Activated naive CD4-positive, alpha-beta T cell treated with anti-CD3 and anti-CD28 coated beads, Interleukin-2, amount 50 U/mL, for 16 hours (primary cell): Measurements from ENCODE around the gene IER5.
A peak's percentile ranks its signal among the peaks of the same experiment; 100 is the strongest.

Experiments
- DNase-seq: peaks from one replicate; pipeline ENCODE4 v3.0.0-alpha.2; 2020

IER5 gene

GRCh38 chr1:181116819-181117390 lies 28.4 kb downstream of the IER5 start:
- no peak for DNase-seq

GRCh38 chr1:181117648-181118449 lies 29.3 kb downstream of the IER5 start:
- DNase-seq = no peak

DNA sequence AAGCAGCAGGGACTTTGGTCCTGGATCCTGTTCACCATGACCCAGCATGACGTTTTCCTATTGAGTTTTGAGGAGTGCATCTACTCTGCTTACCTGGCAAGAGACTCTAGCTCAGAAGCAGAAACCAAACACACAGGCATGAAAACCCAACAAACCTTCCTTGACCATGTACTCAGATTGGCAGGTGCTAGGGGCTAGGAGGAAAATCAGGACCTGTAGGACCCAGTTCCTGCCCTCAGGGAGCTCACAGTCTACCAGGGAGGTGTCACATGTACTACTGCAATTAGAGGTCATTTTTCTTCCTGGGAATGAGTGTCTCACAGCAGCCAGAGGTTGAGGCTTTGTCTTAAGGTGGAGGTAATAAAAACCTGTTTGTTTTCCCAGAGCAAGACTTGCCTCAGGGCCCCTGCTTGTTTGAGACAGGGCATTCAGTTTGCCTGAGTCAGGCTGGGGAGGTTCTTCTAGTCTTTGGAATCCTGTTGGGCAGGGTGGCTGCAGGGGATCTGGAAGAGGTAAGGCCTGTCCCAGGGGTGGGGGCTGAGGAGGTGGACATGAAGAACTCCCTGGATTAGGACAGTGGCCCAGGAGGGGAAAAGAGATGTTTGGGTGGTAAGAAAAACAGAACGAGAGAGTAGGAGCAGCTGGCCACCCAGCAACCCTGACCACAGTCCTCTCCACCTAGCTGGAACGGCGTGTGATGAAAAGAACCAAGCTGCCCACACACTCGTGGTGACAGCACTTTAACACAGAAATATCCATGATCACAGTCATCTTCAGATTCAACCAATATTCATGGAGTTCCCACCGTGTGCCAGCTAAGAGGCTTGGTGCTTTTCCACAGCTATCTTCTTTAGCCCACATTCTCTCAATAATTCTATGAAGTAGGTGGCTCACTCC lies 30.8 kb downstream of the IER5 start:
- no peak for DNase-seq

DNA sequence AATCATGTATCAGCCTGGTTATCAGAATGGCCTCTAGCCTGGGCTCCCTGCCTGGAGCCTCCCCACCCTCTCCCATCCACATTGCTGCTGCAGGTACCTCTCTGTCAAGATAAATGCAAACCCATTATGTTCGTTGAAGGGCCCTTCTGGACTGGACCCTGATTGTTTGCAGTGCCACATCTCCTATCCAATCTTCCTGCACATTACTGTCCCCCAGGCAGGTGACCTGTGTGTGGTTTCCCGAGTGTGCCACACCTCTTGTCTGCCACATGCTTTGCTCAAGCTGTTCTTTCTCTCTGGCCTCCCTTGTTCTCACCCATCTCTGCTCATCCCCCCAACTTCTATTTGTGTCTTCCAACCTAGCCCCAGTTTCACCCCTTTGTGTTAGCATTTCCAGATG lies 32.4 kb downstream of the IER5 start:
- no peak for DNase-seq

- no peak for DNase-seq
Observed at GRCh38 chr1:181121498-181121897, 33.0 kb downstream of the IER5 start.

DNA sequence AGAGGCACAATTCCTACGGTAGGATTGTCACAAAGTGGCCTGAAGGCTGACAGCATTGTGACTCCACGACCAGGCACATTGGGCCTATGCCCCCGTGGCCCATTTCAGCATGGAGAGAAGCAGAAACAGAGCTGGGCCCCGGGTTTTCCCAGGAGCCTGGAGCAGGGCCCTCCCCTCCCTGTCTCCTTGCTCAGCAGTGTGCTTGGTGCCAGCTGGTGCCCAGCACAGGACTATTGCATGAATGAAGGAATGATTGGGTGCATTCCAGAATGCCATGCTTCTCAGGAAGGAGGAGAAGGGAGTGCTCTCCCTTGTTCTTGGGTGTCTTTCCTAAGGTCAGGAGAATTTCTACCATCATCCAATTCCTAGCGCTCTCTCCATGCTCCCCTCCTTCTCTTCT lies 33.7 kb downstream of the IER5 start:
- no peak for DNase-seq

DNA sequence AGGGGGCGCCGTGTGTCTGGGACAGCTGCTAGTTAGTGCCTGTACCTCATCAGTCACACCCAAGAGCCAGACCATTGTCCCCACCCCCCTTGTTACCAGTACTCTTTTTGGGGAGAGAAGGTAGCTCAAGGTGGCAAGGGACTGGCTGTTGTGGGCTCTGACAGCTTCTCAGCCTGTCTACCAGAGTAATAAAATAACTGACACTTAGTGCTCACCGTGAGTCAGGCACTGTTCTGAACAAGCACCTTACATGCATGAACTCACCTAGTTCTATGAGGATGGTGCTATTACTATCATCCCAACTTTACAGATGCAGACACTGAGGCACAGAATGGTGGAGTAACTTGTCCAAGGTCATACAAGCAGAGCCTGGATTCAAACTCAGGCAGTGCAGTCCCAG lies 34.7 kb downstream of the IER5 start:
- no peak for DNase-seq

- DNase-seq = no peak
Observed at GRCh38 chr1:181124291-181124751, 35.8 kb downstream of the IER5 start.

DNA sequence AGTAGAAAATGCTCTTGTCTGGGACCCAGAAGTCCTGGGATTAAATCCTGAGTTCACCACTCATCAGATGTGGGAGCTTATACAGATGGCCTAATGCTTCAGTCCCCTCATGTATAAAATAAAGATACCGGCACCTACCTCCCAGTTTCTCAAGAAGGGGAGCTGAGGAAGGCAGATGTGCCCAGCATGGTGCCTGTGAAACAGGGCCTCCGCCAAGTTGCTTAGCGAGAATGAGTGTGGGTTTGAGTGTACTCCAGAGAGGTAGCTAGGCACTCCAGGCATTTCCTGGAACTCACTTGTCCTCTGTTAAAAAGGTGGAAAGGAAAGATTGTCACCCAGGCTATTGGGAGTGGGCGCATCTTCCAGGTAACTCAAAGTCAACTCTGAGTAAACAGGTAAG lies 37.8 kb downstream of the IER5 start:
- DNase-seq = no peak

DNA sequence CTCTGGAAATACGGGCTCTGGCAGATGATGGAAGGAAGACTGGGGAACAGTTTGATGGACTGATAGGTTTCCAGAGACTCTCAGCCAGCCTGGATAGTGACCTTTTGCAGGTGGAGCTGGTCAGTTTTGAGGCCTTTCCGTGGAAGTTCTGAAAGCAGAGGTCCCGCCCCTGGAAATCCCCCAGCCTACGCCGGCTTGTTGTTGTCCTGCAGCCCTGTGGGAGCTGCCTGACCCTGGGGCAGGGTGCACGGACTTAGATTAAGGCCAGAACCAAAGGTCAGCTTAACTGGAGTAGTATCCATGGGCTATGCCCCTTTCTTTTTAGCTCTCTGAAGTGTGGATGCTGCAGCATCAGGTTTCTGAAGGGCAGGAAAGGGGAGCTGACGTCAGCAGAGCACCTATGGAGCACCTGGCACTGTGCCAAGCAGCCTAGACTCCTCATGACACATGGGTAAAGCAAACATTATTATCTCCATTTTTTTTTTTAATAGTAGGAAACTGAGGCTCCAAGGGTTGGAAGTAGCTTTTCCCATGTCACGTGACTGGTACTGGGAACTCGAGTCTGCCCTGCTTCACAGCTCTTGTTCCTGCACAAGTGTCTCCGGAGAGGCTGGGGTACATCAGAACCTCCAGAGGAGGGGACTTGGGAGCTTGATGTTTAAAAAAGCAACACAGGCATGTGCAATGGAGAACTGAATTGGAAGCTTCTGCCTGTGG lies 38.5 kb downstream of the IER5 start:
- DNase-seq = no peak

DNA sequence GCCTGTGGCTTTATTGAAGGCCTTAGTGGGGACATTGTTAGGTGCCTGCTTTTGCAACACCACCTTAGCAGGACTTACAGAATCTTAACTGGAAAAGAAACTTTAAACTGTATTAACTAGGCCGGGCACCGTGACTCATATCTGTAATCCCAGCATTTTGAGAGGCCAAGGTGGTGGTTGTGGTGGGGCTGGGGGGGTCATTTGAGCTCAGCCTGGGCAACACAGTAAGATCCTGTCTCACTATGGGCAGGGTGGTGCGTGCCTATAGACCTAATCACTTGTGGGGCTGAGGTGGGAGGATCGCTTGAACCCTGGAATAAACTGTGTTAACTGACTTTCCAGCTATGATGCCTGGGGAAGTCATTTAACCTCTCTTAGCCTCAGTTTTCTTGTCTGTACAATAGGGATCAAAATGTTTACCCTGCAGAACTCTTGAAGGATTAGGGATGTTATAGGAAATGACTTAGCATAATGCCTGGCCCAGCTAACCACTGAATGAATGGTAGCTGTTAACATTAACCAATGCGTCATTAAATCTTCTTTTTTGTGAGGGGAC lies 39.5 kb downstream of the IER5 start:
- DNase-seq = no peak

DNA sequence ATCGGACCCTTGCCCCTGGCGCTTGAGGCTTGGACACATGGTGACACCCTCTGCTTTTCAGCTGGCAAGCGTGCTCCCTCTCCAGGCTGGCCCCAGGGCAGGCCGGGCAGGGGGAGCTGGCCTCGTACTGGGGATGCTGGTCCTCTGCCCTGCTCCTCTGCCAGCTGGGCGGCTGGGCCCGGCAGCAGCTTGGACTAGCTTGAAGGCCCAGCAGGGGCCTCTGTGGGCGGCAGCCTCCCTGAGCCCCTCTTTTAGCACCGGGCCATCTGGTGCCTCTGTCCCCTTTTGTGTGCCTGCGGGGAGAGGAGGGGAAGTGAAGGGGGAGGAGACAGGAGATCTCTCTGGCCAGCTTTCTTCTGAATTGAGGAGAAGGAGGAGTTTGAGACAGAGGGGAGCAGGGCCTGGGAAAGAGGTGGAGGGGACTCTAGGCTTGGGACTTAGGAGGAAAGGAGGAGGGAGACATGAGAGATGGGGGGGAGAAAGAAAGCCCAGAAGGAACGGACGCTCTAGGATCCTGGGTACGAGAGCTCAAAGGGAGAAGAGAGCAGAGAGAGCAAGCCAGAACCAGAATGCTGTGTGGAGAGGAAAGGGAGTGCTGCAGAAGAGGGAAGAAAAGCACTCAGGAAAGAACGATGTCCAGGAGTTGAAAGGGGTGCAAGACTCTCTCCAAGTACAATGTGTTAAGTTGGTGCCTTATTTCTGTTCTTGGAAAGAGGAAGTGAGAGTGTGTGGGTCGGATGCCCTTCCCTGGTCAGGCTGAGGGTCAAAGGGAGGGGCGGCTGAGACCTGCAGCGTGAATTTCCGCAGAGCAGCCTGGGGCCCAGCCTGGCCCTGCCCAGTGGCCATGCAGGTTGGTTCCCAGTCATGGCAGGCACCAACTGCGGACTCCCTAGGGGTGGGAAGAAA lies 40.3 kb downstream of the IER5 start:
- no peak for DNase-seq

- no peak for DNase-seq
Observed at GRCh38 chr1:181129771-181130606, 41.5 kb downstream of the IER5 start.

GRCh38 chr1:181131255-181131941 lies 42.9 kb downstream of the IER5 start:
- DNase-seq = no peak

DNA sequence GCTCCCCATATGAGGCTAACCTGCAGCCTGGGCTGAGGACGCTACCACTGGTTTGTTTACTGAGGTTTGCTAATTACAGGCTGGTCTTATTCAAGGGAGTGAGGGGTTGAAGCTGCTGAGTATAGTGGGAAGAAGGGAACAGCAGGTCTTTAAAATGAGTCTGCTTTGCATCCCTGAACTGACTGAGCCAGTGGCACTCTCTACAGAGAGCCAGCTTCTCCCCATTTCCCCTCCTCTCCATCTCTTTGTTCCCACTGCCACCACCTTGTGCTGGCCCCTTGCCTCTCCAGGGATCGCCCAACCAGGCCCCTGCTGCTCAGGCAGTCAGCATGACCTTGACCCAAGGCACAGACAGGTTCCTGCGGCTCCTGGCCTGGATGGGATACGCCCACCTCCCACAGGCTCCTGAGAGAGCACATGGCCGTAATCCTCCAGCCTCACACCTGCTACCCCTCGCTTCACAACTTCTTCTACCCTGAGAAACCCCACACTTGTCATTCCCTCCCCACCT lies 45.0 kb downstream of the IER5 start:
- DNase-seq = no peak

GRCh38 chr1:181133969-181134418 lies 45.5 kb downstream of the IER5 start:
- no peak for DNase-seq

DNA sequence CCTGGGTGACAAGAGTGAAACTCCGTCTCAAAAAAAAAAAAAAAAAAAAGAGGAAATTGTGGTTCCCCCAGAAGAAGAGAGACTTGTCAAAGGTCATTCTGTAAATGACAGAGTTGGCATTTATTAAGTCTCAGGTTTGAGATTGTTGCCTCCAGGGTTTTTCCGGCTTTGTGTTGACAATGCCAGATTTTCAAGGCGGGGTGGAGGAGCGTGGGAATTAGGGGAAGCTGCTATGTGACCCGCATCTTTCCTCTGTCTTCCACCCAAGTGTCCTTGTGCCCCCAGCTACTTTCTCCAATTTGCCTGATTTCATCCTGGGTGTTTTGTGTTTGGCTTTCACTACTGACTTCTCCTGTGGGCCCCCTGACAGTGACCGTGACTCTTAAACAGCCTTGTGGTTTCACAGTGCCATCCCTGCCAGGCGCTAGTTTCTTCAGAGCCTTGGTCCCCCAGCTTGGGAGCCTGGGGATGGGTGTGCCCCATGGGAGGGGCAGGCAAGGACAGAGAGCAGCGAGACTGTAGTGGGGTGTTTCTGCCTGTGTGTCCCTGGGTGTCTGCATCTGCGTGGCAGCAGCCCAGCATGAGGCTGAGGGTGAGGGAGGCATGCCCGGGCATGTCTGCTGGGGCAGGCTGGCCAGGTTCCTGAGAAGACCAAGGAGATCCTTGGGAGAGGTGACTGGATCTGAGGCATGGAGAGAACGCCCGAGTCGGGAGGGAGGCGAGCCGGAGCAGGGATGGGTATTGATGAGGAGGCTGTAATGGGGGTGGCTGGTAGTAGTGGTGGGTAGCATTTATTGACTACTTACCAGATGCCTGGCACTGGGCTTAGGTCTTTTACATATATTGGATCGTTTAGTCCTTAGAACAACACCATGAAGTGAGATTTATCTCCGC lies 46.3 kb downstream of the IER5 start:
- no peak for DNase-seq

DNA sequence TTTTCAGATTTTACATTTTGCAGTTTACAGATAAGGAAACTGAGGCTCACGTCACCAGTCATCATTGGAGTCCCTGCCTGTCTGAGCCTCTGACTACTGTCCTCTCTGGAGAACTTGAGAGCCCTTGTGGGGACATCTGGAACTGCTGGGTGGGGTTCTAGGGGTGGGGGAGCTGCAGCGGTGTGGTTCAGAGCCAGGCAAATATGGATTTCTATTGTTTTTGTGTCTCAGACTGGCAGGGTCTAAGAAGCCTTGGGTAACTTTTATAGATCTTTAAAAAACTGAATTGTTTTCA lies 46.9 kb downstream of the IER5 start:
- DNase-seq = peak; percentile 24
